ENCODE data around the gene MGAT4C. TPM values are rescaled to one million over a fixed set of nuclear protein-coding genes. Genes with fewer than 3 reads are reported as not detected.

The MGAT4C gene
- total RNA-seq, 1 experiment from 2014 or later, result not detected

- H3K9me2 ChIP-seq (ENCODE audit: insufficient read depth), result no peaks in the 10 kb centered on the region
- ChIA-PET POLR2A (ENCODE audit: unreplicated experiment) (no interaction called here), CTCF (no interaction called here)
- no peaks in the 10 kb centered on the region for H4K20me1 ChIP-seq (ENCODE audit: insufficient read depth)
- no peaks in the 10 kb centered on the region for H3F3A ChIP-seq (ENCODE audit: insufficient read depth, low read depth)
- H3K4me2 ChIP-seq, result no peak overlapping the region
- H3K9me3 ChIP-seq (ENCODE audit: insufficient read depth, low read depth), result no peaks in the 10 kb centered on the region
- TF ChIP-seq EZH2 (IDR thresholded peaks at IDR 0.05; ENCODE audit: low read depth), result no peak
- no peak for TF ChIP-seq CTCF (conservative IDR thresholded peaks at IDR 0.05)
- no peaks in the 10 kb centered on the region for H3K79me2 ChIP-seq (ENCODE audit: low read depth)
- BruUV-seq (replicated peaks), result no TSS peak
- intact Hi-C loops (cut with micrococcal nuclease; ENCODE audit: unreplicated experiment), result no loop called here
- H3K36me3 ChIP-seq (ENCODE audit: low read depth), result no peaks in the 10 kb centered on the region
- no peak overlapping the region for H3K4me3 ChIP-seq
- H2AFZ ChIP-seq, result no peak overlapping the region
- H3K27ac ChIP-seq, result no peak overlapping the region
- no peaks in the 10 kb centered on the region for H3K27me3 ChIP-seq (ENCODE audit: insufficient read depth, low read depth)
- no peaks in the 10 kb centered on the region for H3K4me1 ChIP-seq (replicated peaks; ENCODE audit: insufficient read depth)
- no peak for DNase-seq
Observed at GRCh38 chr12:86249276-86249675, 6.9 kb downstream of the MGAT4C start.

- ChIA-PET POLR2A (ENCODE audit: unreplicated experiment) (no interaction called here), CTCF (no interaction called here)
- Histone ChIP-seq H4K20me1 (ENCODE audit: insufficient read depth) (no peaks in the 10 kb centered on the region), H3K9me3 (ENCODE audit: insufficient read depth, low read depth) (no peaks in the 10 kb centered on the region), H3K27me3 (ENCODE audit: insufficient read depth, low read depth) (no peaks in the 10 kb centered on the region), H3F3A (ENCODE audit: insufficient read depth, low read depth) (no peaks in the 10 kb centered on the region), H3K27ac (no peak overlapping the region), H3K4me3 (no peak overlapping the region), H3K9me2 (ENCODE audit: insufficient read depth) (no peaks in the 10 kb centered on the region), H2AFZ (no peak overlapping the region), H3K79me2 (ENCODE audit: low read depth) (no peaks in the 10 kb centered on the region), H3K4me2 (no peak overlapping the region), H3K36me3 (ENCODE audit: low read depth) (no peaks in the 10 kb centered on the region), H3K4me1 (replicated peaks; ENCODE audit: insufficient read depth) (no peaks in the 10 kb centered on the region)
- no peak for DNase-seq
- intact Hi-C loops (cut with micrococcal nuclease; ENCODE audit: unreplicated experiment), result no loop called here
- BruUV-seq (replicated peaks), result no TSS peak
- TF ChIP-seq CTCF (conservative IDR thresholded peaks at IDR 0.05) (no peak), EZH2 (IDR thresholded peaks at IDR 0.05; ENCODE audit: low read depth) (no peak)
Observed at GRCh38 chr12:86247871-86248270, 8.3 kb downstream of the MGAT4C start.

- TF ChIP-seq CTCF (conservative IDR thresholded peaks at IDR 0.05) (no peak), EZH2 (IDR thresholded peaks at IDR 0.05; ENCODE audit: low read depth) (no peak)
- no TSS peak for BruUV-seq (replicated peaks)
- Histone ChIP-seq H3K4me3 (no peak overlapping the region), H3K9me2 (ENCODE audit: insufficient read depth) (no peaks in the 10 kb centered on the region), H3K27me3 (ENCODE audit: insufficient read depth, low read depth) (no peaks in the 10 kb centered on the region), H3K4me2 (no peak overlapping the region), H3K4me1 (replicated peaks; ENCODE audit: insufficient read depth) (no peaks in the 10 kb centered on the region), H3K79me2 (ENCODE audit: low read depth) (no peaks in the 10 kb centered on the region), H4K20me1 (ENCODE audit: insufficient read depth) (no peaks in the 10 kb centered on the region), H2AFZ (no peak overlapping the region), H3F3A (ENCODE audit: insufficient read depth, low read depth) (no peaks in the 10 kb centered on the region), H3K27ac (no peak overlapping the region), H3K36me3 (ENCODE audit: low read depth) (no peaks in the 10 kb centered on the region), H3K9me3 (ENCODE audit: insufficient read depth, low read depth) (no peaks in the 10 kb centered on the region)
- CTCF ChIA-PET, result no interaction called here
- POLR2A ChIA-PET (ENCODE audit: unreplicated experiment), result no interaction called here
- intact Hi-C loops (cut with micrococcal nuclease; ENCODE audit: unreplicated experiment), result no loop called here
- DNase-seq, result no peak
Observed at GRCh38 chr12:86241600-86241999, 14.6 kb downstream of the MGAT4C start.

Measured in PC-9 (cell line).